OCI-LY1 (cell line): Measurements from ENCODE around the gene PEX7.

Experiments used
- H2AFZ ChIP-seq: fragments of 200-600 bp; sonication (generic), shearing (Covaris generic); 2 replicates; pipeline ENCODE4 v1.6.0; 2014; ENCODE audit warnings: antibody characterized with exemption, mild to moderate bottlenecking, low read length
- H3F3A ChIP-seq: fragments of 200-600 bp; sonication (generic), shearing (Covaris generic); 2 replicates; pipeline ENCODE4 v1.6.0; 2014; ENCODE audit warnings: mild to moderate bottlenecking, antibody characterized with exemption, low read length, moderate library complexity; ENCODE audit not compliant: insufficient read depth
- H3K27ac ChIP-seq: fragments of 200-600 bp; sonication (generic); 2 replicates; pipeline ENCODE4 v1.5.1; 2014; ENCODE audit warnings: low read length, mixed run types, mild to moderate bottlenecking, low read depth; ENCODE audit not compliant: poor library complexity, severe bottlenecking
- H3K27me3 ChIP-seq: fragments of 200-600 bp; sonication (generic); 2 replicates; pipeline ENCODE4 v1.6.0; 2014; ENCODE audit warnings: antibody characterized with exemption, mild to moderate bottlenecking, low read length, moderate library complexity; ENCODE audit not compliant: insufficient read depth
- H3K36me3 ChIP-seq: fragments of 200-600 bp; sonication (generic); 2 replicates; pipeline ENCODE4 v1.6.1; 2014; ENCODE audit warnings: mild to moderate bottlenecking, antibody characterized with exemption, low read length, moderate library complexity, mixed read lengths; ENCODE audit not compliant: insufficient read depth
- H3K4me1 ChIP-seq: fragments of 200-600 bp; sonication (generic); 2 replicates; pipeline ENCODE4 v1.5.1; 2014; ENCODE audit warnings: mild to moderate bottlenecking, low read length, moderate library complexity; ENCODE audit not compliant: insufficient read depth, severe bottlenecking
- H3K4me2 ChIP-seq: fragments of 200-600 bp; sonication (generic), shearing (Covaris generic); 2 replicates; pipeline ENCODE4 v1.6.1; 2014; ENCODE audit warnings: low read length
- H3K4me3 ChIP-seq: fragments of 200-600 bp; sonication (generic); 2 replicates; pipeline ENCODE4 v1.5.1; 2014; ENCODE audit warnings: low read length, low read depth, mild to moderate bottlenecking, mixed read lengths; ENCODE audit not compliant: poor library complexity, severe bottlenecking
- H3K79me2 ChIP-seq: fragments of 200-600 bp; shearing (Covaris generic); 2 replicates; pipeline ENCODE4 v1.6.1; 2016; ENCODE audit warnings: mixed run types, low read length, mixed read lengths; ENCODE audit not compliant: insufficient read depth
- H3K9ac ChIP-seq: fragments of 200-600 bp; sonication (generic), shearing (Covaris generic); 2 replicates; pipeline ENCODE4 v1.6.1; 2014; ENCODE audit warnings: mild to moderate bottlenecking, low read length, mixed read lengths
- H3K9me2 ChIP-seq: fragments of 200-600 bp; sonication (generic), shearing (Covaris generic); 2 replicates; pipeline ENCODE4 v1.6.1; 2014; ENCODE audit warnings: low read depth, mild to moderate bottlenecking, low read length, mixed read lengths
- H3K9me3 ChIP-seq: fragments of 200-600 bp; shearing (Covaris generic); 2 replicates; pipeline ENCODE4 v1.6.1; 2014; ENCODE audit warnings: low read length, mixed read lengths
- H4K20me1 ChIP-seq: fragments of 200-600 bp; sonication (generic), shearing (Covaris generic); 2 replicates; pipeline ENCODE4 v1.6.0; 2016; ENCODE audit warnings: mild to moderate bottlenecking, low read length; ENCODE audit not compliant: insufficient read depth
- CTCF ChIP-seq: fragments of 200-600 bp; sonication (generic), shearing (Covaris generic); IDR thresholded peaks from 2 replicates; pipeline ENCODE4 v1.5.1; 2017; ENCODE audit warnings: mild to moderate bottlenecking, antibody characterized with exemption, low read length, moderate library complexity, mixed read lengths
- EZH2 ChIP-seq: fragments of 200-600 bp; sonication (generic), shearing (Covaris generic); IDR thresholded peaks from 2 replicates; pipeline ENCODE4 v1.8.0; 2017; ENCODE audit warnings: borderline replicate concordance, mixed run types, mild to moderate bottlenecking, antibody characterized with exemption, low read length, moderate library complexity, mixed read lengths

The PEX7 gene

GRCh38 chr6:136774228-136775041, 48.0 kb upstream of the PEX7 start:
- no peaks in the 10 kb centered on the region for H3K36me3 ChIP-seq
- H3K9me2 ChIP-seq: no peaks in the 10 kb centered on the region
- peak overlapping the region; percentile 8; the same call in 1 of the 2 replicates for H3K4me2 ChIP-seq
- no peak overlapping the region for H2AFZ ChIP-seq
- H3K79me2 ChIP-seq: no peaks in the 10 kb centered on the region; the same call in 1 of the 2 replicates
- H4K20me1 ChIP-seq: no peaks in the 10 kb centered on the region
- no peak overlapping the region for H3K27ac ChIP-seq
- TF ChIP-seq CTCF (no peak), EZH2 (no peak)
- H3K27me3 ChIP-seq: no peaks in the 10 kb centered on the region
- H3K9ac ChIP-seq: no peak overlapping the region
- no peaks in the 10 kb centered on the region for H3F3A ChIP-seq
- H3K4me1 ChIP-seq: peaks cover 45% of the 10 kb centered on the region
- H3K9me3 ChIP-seq: no peaks in the 10 kb centered on the region
- H3K4me3 ChIP-seq: no peak overlapping the region

GRCh38 chr6:136775081-136775480, 47.3 kb upstream of the PEX7 start:
- H3K36me3 ChIP-seq: no peaks in the 10 kb centered on the region
- no peaks in the 10 kb centered on the region for H3K27me3 ChIP-seq
- H3F3A ChIP-seq: no peaks in the 10 kb centered on the region
- no peak overlapping the region for H3K4me3 ChIP-seq
- no peaks in the 10 kb centered on the region for H4K20me1 ChIP-seq
- H3K4me1 ChIP-seq: peaks cover 45% of the 10 kb centered on the region
- no peaks in the 10 kb centered on the region for H3K9me2 ChIP-seq
- no peak overlapping the region for H2AFZ ChIP-seq
- TF ChIP-seq CTCF: no peak
- TF ChIP-seq EZH2: no peak
- peak overlapping the region; percentile 16; the same call in 1 of the 2 replicates for H3K4me2 ChIP-seq
- peaks cover 3% of the 10 kb centered on the region; the same call in 1 of the 2 replicates for H3K79me2 ChIP-seq
- H3K9me3 ChIP-seq: no peaks in the 10 kb centered on the region
- peak overlapping the region; percentile 9 for H3K27ac ChIP-seq
- H3K9ac ChIP-seq: no peak overlapping the region

- Histone ChIP-seq H3K9me2 (no peaks in the 10 kb centered on the region), H3K4me3 (no peak overlapping the region), H4K20me1 (no peaks in the 10 kb centered on the region), H3F3A (no peaks in the 10 kb centered on the region), H3K9me3 (no peaks in the 10 kb centered on the region), H3K36me3 (no peaks in the 10 kb centered on the region), H3K4me1 (peaks cover 45% of the 10 kb centered on the region), H3K27me3 (no peaks in the 10 kb centered on the region), H2AFZ (no peak overlapping the region), H3K4me2 (peak overlapping the region; percentile 16; the same call in 1 of the 2 replicates), H3K27ac (peak overlapping the region; percentile 9), H3K79me2 (peaks cover 3% of the 10 kb centered on the region; the same call in 1 of the 2 replicates), H3K9ac (no peak overlapping the region)
- TF ChIP-seq CTCF (no peak), EZH2 (no peak)
Observed at GRCh38 chr6:136775548-136775947, 46.8 kb upstream of the PEX7 start.
